NCI-H1436 (cell line): ENCODE data around the gene MAX.
"Not testable (repeated sequence)": the region's sequence is repeated elsewhere in the genome, so short reads cannot be mapped to it uniquely, and the experiment has no call there.

Source experiments
- DNase-seq: peaks from one replicate; lab custom pipeline; 2025; lab: John Stamatoyannopoulos, UW

Gene MAX

DNA sequence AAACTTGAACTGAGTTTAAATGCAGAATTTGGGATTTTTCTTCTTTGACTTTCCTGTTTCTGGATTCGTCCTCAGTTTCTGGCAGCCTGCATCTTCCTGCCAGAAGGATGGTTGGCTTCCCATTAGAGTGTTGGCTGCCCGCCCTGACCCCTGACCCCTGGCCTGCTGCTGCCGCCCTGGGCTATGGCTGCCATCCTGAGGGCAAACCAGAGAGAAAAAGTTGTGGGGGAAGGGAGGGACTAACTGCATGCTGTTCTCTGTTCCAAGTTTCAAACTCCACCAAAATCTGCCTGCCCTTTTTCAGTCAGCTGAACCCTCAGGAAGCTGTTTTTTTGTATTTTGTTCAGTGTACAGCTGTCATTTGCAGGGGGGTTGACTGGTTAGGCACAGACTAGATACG lies 67.3 kb downstream of the MAX start:
- DNase-seq, result no peak

- DNase-seq, result no peak
These were observed 68.3 kb downstream of the MAX start for GRCh38 chr14:65034021-65034420.

- DNase-seq, result no peak
These were observed 69.1 kb downstream of the MAX start for GRCh38 chr14:65033181-65033580.

GRCh38 chr14:65032319-65032718 lies 70.0 kb downstream of the MAX start:
- DNase-seq, result no peak

- DNase-seq, result not testable (repeated sequence)
These were observed 71.0 kb downstream of the MAX start for GRCh38 chr14:65031321-65031720.

- DNase-seq, result no peak
These were observed 73.4 kb downstream of the MAX start for GRCh38 chr14:65028937-65029336.

DNA sequence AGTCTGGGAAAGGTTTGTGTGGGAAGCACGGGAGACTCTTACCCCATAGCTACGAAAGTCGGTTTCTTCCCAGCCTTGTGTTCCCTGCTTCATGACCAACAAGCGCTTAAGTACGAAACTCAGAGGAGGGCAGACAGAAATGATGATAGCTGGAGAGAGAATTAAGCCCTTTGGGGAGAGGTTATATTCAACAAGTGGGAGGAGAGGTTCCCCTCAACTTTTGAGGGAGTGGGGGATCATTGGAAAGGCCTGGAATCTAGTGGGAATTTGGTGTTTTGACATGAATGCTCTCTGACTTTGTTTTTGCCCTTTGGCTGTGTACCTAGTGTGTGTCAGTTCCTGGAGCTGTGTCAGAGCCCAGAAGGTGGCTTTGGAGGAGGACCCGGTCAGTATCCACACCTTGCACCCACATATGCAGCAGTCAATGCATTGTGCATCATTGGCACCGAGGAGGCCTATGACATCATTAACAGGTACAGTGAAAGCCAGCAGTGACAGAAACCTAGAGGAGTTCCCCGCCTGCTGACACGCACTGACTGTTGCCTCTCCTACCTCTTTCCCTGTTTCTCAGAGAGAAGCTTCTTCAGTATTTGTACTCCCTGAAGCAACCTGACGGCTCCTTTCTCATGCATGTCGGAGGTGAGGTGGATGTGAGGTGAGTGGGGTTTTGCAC lies 75.1 kb downstream of the MAX start:
- no peak for DNase-seq

GRCh38 chr14:65026526-65026925 lies 75.8 kb downstream of the MAX start:
- DNase-seq, result no peak

GRCh38 chr14:65025818-65026217 lies 76.5 kb downstream of the MAX start:
- no peak for DNase-seq
